Thyroid gland (tissue), 4 donors: Measurements from ENCODE around the gene DRC3.

Source experiments
- POLR2A ChIP-seq, 2 donors: fragments of 450-650 bp; IDR thresholded peaks; one replicate each; pipeline ENCODE4 v1.6.1; 2017; ENCODE audit warnings: antibody characterized with exemption in 2 of 2, mild to moderate bottlenecking in 2 of 2, moderate library complexity in 1 of 2
- TF ChIP-seq, protein P1 (sequence below), 6 experiments: fragments of 200-600 bp in 3 of 6; fragments of 450-650 bp in 3 of 6; sonication (generic) in 3 of 6; IDR thresholded peaks; one replicate each; pipeline ENCODE4 v1.5.1; 2016 to 2019; ENCODE audit warnings: antibody characterized with exemption in 6 of 6, mild to moderate bottlenecking in 2 of 6, inconsistent platforms in 1 of 6, moderate library complexity in 1 of 6

DNA sequence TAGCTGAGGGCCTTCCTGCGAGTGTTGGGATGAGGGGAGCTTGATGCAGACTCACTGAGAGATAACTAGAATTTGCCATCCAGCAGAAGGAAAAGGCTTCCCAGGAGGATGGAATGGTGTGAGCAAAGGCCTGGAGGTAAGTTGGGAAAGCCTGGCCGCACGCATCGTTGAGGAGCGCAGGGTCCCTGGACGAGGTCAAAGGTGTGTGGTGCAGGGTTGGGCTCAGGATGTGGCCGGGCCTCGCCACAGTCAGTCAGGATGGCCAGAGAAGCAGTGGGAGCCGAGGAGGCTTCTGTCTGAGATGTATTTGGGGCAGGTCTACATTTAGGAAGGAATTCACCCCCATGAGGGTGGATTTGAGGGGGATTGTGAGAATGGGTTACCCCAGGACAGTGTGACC lies 16.4 kb downstream of the DRC3 start:
- TF ChIP-seq, protein P1, sequence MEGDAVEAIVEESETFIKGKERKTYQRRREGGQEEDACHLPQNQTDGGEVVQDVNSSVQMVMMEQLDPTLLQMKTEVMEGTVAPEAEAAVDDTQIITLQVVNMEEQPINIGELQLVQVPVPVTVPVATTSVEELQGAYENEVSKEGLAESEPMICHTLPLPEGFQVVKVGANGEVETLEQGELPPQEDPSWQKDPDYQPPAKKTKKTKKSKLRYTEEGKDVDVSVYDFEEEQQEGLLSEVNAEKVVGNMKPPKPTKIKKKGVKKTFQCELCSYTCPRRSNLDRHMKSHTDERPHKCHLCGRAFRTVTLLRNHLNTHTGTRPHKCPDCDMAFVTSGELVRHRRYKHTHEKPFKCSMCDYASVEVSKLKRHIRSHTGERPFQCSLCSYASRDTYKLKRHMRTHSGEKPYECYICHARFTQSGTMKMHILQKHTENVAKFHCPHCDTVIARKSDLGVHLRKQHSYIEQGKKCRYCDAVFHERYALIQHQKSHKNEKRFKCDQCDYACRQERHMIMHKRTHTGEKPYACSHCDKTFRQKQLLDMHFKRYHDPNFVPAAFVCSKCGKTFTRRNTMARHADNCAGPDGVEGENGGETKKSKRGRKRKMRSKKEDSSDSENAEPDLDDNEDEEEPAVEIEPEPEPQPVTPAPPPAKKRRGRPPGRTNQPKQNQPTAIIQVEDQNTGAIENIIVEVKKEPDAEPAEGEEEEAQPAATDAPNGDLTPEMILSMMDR (IDR thresholded peaks at IDR 0.05), result no peak
- TF ChIP-seq POLR2A (IDR thresholded peaks at IDR 0.05), result no peak
